ENCODE results near the gene SNCAIP.

- TF ChIP-seq, protein P1, sequence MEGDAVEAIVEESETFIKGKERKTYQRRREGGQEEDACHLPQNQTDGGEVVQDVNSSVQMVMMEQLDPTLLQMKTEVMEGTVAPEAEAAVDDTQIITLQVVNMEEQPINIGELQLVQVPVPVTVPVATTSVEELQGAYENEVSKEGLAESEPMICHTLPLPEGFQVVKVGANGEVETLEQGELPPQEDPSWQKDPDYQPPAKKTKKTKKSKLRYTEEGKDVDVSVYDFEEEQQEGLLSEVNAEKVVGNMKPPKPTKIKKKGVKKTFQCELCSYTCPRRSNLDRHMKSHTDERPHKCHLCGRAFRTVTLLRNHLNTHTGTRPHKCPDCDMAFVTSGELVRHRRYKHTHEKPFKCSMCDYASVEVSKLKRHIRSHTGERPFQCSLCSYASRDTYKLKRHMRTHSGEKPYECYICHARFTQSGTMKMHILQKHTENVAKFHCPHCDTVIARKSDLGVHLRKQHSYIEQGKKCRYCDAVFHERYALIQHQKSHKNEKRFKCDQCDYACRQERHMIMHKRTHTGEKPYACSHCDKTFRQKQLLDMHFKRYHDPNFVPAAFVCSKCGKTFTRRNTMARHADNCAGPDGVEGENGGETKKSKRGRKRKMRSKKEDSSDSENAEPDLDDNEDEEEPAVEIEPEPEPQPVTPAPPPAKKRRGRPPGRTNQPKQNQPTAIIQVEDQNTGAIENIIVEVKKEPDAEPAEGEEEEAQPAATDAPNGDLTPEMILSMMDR (IDR thresholded peaks at IDR 0.05), result no peak
- no peak for TF ChIP-seq POLR2A (IDR thresholded peaks at IDR 0.05)
Observed at GRCh38 chr5:122369253-122369815, 57.3 kb downstream of the SNCAIP start.
